ENCODE data around the gene NUCKS1.

NUCKS1 gene

DNA sequence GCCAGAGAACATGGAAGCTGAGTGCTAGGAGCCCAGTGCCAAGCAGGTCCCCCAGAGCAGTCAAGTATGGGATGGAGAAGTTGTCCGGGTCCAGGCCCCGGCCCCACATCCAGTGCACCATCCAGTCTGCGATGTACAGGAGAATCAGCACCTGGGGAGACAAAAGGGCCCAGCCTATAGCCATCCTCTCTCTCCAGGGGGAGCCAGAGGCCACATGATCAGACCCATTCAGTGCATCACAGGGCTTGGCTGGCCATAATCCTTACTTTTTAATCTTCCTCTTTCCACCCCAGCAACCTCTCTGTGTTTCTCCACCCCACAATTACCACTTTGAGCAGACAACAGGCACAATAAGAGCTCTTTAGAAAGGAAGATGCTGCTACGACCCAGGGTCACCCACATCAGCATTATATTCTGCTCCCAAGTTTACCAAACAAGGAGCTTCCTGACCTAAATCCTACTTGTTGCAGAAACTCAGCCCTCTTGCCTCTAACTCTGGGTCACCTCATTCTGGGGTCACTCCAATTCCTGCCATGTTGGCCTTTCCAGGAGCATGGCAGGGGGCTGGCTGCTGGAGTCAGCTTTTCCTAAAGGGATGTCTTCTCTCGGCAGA lies 41.7 kb upstream of the NUCKS1 start:
- ATAC-seq = peak; percentile 97
- TF ChIP-seq GLIS3 (CRISPR knock-in tag; IDR thresholded peaks at IDR 0.05) (no peak), RARB (CRISPR knock-in tag; IDR thresholded peaks at IDR 0.05) (no peak), BACH2 (CRISPR knock-in tag; IDR thresholded peaks at IDR 0.05; ENCODE audit: borderline replicate concordance) (no peak), CSDC2 (CRISPR knock-in tag; IDR thresholded peaks at IDR 0.05) (no peak), ZNF8 (CRISPR knock-in tag; IDR thresholded peaks at IDR 0.05) (no peak), ZC3H10 (CRISPR knock-in tag; IDR thresholded peaks at IDR 0.05) (no peak), ARNTL (CRISPR knock-in tag; IDR thresholded peaks at IDR 0.05; ENCODE audit: borderline replicate concordance, low read depth) (no peak)
- TF ChIP-seq, protein P1, sequence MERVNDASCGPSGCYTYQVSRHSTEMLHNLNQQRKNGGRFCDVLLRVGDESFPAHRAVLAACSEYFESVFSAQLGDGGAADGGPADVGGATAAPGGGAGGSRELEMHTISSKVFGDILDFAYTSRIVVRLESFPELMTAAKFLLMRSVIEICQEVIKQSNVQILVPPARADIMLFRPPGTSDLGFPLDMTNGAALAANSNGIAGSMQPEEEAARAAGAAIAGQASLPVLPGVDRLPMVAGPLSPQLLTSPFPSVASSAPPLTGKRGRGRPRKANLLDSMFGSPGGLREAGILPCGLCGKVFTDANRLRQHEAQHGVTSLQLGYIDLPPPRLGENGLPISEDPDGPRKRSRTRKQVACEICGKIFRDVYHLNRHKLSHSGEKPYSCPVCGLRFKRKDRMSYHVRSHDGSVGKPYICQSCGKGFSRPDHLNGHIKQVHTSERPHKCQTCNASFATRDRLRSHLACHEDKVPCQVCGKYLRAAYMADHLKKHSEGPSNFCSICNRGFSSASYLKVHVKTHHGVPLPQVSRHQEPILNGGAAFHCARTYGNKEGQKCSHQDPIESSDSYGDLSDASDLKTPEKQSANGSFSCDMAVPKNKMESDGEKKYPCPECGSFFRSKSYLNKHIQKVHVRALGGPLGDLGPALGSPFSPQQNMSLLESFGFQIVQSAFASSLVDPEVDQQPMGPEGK (CRISPR knock-in tag; IDR thresholded peaks at IDR 0.05; ENCODE audit: borderline replicate concordance) = no peak
- TF ChIP-seq, protein P2, sequence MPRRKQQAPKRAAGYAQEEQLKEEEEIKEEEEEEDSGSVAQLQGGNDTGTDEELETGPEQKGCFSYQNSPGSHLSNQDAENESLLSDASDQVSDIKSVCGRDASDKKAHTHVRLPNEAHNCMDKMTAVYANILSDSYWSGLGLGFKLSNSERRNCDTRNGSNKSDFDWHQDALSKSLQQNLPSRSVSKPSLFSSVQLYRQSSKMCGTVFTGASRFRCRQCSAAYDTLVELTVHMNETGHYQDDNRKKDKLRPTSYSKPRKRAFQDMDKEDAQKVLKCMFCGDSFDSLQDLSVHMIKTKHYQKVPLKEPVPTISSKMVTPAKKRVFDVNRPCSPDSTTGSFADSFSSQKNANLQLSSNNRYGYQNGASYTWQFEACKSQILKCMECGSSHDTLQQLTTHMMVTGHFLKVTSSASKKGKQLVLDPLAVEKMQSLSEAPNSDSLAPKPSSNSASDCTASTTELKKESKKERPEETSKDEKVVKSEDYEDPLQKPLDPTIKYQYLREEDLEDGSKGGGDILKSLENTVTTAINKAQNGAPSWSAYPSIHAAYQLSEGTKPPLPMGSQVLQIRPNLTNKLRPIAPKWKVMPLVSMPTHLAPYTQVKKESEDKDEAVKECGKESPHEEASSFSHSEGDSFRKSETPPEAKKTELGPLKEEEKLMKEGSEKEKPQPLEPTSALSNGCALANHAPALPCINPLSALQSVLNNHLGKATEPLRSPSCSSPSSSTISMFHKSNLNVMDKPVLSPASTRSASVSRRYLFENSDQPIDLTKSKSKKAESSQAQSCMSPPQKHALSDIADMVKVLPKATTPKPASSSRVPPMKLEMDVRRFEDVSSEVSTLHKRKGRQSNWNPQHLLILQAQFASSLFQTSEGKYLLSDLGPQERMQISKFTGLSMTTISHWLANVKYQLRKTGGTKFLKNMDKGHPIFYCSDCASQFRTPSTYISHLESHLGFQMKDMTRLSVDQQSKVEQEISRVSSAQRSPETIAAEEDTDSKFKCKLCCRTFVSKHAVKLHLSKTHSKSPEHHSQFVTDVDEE (CRISPR knock-in tag; IDR thresholded peaks at IDR 0.05) = no peak

DNA sequence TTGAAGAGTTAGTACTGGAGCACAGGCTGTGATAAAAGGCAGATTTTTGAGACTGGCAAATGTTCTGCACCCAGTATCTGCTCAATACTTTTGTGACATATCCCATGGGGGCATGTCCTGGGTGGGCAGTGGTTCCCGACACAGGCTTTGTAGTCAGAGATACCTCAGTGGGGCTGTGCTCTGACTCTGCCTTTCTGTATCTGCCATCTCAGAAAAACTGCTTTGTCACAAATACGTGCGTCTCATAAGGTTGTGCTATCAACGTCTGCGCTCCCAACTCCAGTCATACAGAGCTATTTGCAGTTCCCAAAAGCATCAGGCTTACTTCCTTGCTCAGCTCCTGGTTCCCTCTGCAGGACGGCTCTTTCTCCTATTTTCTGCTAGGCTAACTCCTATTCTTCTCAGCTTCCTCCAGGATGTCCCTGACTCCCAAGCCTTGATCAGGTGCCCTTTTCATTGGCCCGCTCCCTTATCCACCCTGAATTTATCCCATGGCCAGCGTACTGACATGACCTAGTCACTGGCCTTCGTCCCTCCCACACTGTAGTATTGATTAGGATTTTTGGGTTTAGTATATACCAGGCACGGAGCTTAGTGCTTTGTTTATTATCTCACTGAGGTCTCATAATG lies 37.4 kb upstream of the NUCKS1 start:
- TF ChIP-seq BACH2 (CRISPR knock-in tag; IDR thresholded peaks at IDR 0.05; ENCODE audit: borderline replicate concordance) = no peak
- TF ChIP-seq OSR1 (CRISPR knock-in tag; IDR thresholded peaks at IDR 0.05) = no peak
- TF ChIP-seq, protein P2 (CRISPR knock-in tag; IDR thresholded peaks at IDR 0.05) = no peak
- TF ChIP-seq, protein P3, sequence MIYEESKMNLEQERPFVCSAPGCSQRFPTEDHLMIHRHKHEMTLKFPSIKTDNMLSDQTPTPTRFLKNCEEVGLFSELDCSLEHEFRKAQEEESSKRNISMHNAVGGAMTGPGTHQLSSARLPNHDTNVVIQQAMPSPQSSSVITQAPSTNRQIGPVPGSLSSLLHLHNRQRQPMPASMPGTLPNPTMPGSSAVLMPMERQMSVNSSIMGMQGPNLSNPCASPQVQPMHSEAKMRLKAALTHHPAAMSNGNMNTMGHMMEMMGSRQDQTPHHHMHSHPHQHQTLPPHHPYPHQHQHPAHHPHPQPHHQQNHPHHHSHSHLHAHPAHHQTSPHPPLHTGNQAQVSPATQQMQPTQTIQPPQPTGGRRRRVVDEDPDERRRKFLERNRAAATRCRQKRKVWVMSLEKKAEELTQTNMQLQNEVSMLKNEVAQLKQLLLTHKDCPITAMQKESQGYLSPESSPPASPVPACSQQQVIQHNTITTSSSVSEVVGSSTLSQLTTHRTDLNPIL (CRISPR knock-in tag; IDR thresholded peaks at IDR 0.05; ENCODE audit: low read depth) = no peak
- TF ChIP-seq RARB (CRISPR knock-in tag; IDR thresholded peaks at IDR 0.05) = no peak
- no peak for TF ChIP-seq ARNTL (CRISPR knock-in tag; IDR thresholded peaks at IDR 0.05; ENCODE audit: borderline replicate concordance, low read depth)
- no peak for ATAC-seq

DNA sequence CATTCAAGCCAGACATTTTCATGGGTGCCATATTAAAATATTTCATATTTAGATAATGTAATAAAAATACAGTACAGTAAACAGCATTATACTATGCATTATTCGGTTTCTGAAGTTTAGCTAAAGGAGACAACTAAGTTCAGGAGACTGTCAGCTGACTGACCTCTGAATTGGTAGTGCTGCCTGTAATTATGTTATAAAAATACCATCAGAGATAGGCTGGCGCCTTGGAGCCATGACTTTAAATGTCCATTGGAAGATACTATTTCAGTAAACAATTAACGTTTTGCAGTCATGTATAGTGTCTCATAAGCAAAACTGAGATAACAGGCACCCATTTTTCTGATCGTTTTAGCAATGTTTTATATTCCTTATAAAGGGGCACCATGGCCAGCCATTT lies 36.6 kb upstream of the NUCKS1 start:
- ATAC-seq = no peak
- no peak for TF ChIP-seq CSDC2 (CRISPR knock-in tag; IDR thresholded peaks at IDR 0.05)
- TF ChIP-seq ZFP3 (CRISPR knock-in tag; IDR thresholded peaks at IDR 0.05) = no peak
- TF ChIP-seq, protein P3 (CRISPR knock-in tag; IDR thresholded peaks at IDR 0.05; ENCODE audit: low read depth) = no peak

DNA sequence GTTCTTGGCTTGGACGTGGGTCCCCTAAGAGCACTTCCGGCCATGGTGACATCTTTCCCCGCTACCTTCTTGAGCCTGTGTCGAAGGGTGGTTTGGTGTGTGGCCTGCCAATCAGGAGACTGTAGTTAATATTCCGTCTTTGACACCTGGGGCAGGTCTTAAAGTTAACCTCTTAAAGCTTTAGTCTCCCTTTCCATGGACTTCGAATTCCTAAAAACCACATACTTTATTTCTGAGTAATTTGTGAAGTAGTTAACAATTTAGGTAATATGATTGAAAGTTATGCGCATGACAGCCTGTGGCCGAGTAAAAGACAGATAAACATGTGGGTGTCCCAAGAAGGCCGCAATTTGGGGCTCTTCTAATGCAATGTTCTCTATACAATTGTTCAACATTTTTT lies 35.5 kb upstream of the NUCKS1 start:
- no peak for ATAC-seq
- TF ChIP-seq ZFP30 (CRISPR knock-in tag; IDR thresholded peaks at IDR 0.05) (no peak), ZNF565 (CRISPR knock-in tag; conservative IDR thresholded peaks at IDR 0.05; ENCODE audit: low read depth) (no peak), ARNTL (CRISPR knock-in tag; IDR thresholded peaks at IDR 0.05; ENCODE audit: borderline replicate concordance, low read depth) (no peak), ZNF70 (CRISPR knock-in tag; IDR thresholded peaks at IDR 0.05) (no peak)
- TF ChIP-seq, protein P4, sequence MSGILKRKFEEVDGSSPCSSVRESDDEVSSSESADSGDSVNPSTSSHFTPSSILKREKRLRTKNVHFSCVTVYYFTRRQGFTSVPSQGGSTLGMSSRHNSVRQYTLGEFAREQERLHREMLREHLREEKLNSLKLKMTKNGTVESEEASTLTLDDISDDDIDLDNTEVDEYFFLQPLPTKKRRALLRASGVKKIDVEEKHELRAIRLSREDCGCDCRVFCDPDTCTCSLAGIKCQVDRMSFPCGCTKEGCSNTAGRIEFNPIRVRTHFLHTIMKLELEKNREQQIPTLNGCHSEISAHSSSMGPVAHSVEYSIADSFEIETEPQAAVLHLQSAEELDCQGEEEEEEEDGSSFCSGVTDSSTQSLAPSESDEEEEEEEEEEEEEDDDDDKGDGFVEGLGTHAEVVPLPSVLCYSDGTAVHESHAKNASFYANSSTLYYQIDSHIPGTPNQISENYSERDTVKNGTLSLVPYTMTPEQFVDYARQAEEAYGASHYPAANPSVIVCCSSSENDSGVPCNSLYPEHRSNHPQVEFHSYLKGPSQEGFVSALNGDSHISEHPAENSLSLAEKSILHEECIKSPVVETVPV (CRISPR knock-in tag; IDR thresholded peaks at IDR 0.05) = no peak
- TF ChIP-seq, protein P3 (CRISPR knock-in tag; IDR thresholded peaks at IDR 0.05; ENCODE audit: low read depth) = no peak
